ENCODE results near the gene RPS2.
"Not testable (repeated sequence)": the region's sequence is repeated elsewhere in the genome, so short reads cannot be mapped to it uniquely, and the experiment has no call there.

RPS2 gene

GRCh38 chr16:1964506-1965395 is at the start of gene RPS2:
RPS2 (minus strand) TSS chr16:1964826; CDS start chr16:1964625, 201 bp downstream.
- DNase-seq = peak; percentile 99

- no peak for DNase-seq
Observed at GRCh38 chr16:2013527-2013926, 48.9 kb upstream of the RPS2 start.

GRCh38 chr16:2011726-2012125 is 47.1 kb upstream of the RPS2 start:
- not testable (repeated sequence) for DNase-seq

- peak; percentile 88 for DNase-seq
Observed at GRCh38 chr16:2009791-2010510, 45.3 kb upstream of the RPS2 start, which contains the start of gene ZNF598. ZNF598 (minus strand) TSS chr16:2009821.

- DNase-seq = no peak
Observed at GRCh38 chr16:2009164-2009711, 44.6 kb upstream of the RPS2 start.

GRCh38 chr16:2008631-2009163 is 44.1 kb upstream of the RPS2 start:
- no peak for DNase-seq

- no peak for DNase-seq
Observed at GRCh38 chr16:2008009-2008526, 43.4 kb upstream of the RPS2 start.

- no peak for DNase-seq
Observed at GRCh38 chr16:2007081-2007836, 42.6 kb upstream of the RPS2 start.

- DNase-seq = no peak
Observed at GRCh38 chr16:2006317-2006716, 41.7 kb upstream of the RPS2 start.

GRCh38 chr16:2005646-2006045 is 41.0 kb upstream of the RPS2 start:
- DNase-seq = no peak

- DNase-seq = no peak
Observed at GRCh38 chr16:2004795-2005517, 40.3 kb upstream of the RPS2 start.

GRCh38 chr16:2003827-2004641 is 39.4 kb upstream of the RPS2 start:
- peak; percentile 97 for DNase-seq

- DNase-seq = no peak
Observed at GRCh38 chr16:2003231-2003826, 38.7 kb upstream of the RPS2 start.

- no peak for DNase-seq
Observed at GRCh38 chr16:2002406-2003230, 38.0 kb upstream of the RPS2 start.

GRCh38 chr16:2001456-2002355 is 37.1 kb upstream of the RPS2 start:
- DNase-seq = no peak

GRCh38 chr16:2001035-2001434 is 36.4 kb upstream of the RPS2 start:
- DNase-seq = no peak

- DNase-seq = no peak
Observed at GRCh38 chr16:1999866-2000514, 35.4 kb upstream of the RPS2 start.

All from islet precursor cell (in vitro differentiated cells).